ENCODE data around the gene SLC25A34.

DNA sequence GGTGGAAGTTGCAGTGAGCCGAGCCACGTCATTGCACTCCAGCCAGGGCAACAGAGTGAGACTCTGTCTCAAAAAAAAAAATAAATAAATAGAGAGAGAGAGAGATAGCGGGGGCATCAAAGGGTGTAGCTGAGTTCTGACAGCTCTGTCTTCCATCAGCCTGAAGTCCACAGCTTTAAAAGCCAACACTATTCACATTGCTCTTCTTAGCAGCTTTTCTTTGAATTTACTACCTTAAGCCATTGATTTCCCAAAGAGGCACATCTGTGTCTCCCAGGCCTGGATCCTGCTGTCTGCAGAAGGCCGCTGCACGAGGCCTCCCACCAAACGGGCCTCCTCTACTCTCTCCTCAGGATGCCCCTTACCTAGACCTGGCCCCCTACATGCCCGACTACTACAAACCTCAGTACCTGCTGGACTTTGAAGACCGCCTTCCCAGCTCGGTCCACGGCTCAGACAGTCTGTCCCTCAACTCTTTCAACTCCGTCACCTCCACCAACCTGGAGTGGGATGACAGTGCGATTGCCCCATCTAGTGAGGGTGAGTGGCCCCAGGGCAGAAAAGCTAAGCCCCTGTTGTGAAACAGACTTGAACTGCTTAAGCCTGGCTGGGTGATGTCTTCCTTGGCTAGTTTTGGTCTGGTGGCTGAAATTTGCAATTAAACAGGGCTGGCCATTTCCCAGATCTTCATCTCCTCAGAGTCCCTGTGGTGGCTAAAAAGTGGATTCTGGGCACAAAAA lies 16.5 kb upstream of the SLC25A34 start:
- TF ChIP-seq, protein P1, sequence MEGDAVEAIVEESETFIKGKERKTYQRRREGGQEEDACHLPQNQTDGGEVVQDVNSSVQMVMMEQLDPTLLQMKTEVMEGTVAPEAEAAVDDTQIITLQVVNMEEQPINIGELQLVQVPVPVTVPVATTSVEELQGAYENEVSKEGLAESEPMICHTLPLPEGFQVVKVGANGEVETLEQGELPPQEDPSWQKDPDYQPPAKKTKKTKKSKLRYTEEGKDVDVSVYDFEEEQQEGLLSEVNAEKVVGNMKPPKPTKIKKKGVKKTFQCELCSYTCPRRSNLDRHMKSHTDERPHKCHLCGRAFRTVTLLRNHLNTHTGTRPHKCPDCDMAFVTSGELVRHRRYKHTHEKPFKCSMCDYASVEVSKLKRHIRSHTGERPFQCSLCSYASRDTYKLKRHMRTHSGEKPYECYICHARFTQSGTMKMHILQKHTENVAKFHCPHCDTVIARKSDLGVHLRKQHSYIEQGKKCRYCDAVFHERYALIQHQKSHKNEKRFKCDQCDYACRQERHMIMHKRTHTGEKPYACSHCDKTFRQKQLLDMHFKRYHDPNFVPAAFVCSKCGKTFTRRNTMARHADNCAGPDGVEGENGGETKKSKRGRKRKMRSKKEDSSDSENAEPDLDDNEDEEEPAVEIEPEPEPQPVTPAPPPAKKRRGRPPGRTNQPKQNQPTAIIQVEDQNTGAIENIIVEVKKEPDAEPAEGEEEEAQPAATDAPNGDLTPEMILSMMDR (IDR thresholded peaks at IDR 0.05): no peak
- TF ChIP-seq POLR2A (IDR thresholded peaks at IDR 0.05): no peak

All from thyroid gland (tissue), 4 donors.